Ectodermal cell (in vitro differentiated cells): Measurements from ENCODE around the gene GALR3.
"Not testable (repeated sequence)": the region's sequence is repeated elsewhere in the genome, so short reads cannot be mapped to it uniquely, and the experiment has no call there.

ENCODE experiments used
- H3K27ac ChIP-seq: 2 replicates; pipeline ENCODE4 v1.7.0; 2013; ENCODE audit warnings: mild to moderate bottlenecking, low read depth, low read length; ENCODE audit not compliant: insufficient read depth, poor library complexity, severe bottlenecking
- H3K27me3 ChIP-seq: 2 replicates; pipeline ENCODE4 v1.7.0; 2013; ENCODE audit warnings: mild to moderate bottlenecking, low read length; ENCODE audit not compliant: insufficient read depth, control insufficient read depth, poor library complexity, severe bottlenecking
- H3K36me3 ChIP-seq: one replicate; pipeline ENCODE4 v1.7.0; 2013; ENCODE audit warnings: low read length; ENCODE audit not compliant: control insufficient read depth, insufficient read depth
- H3K4me1 ChIP-seq: one replicate; pipeline ENCODE4 v1.7.0; 2013; ENCODE audit warnings: low read length; ENCODE audit not compliant: control insufficient read depth, insufficient read depth
- H3K4me3 ChIP-seq: 2 replicates; pipeline ENCODE4 v1.7.0; 2013; ENCODE audit warnings: low read depth, low read length, control low read depth; ENCODE audit not compliant: insufficient read depth
- H3K9me3 ChIP-seq: 2 replicates; pipeline ENCODE4 v1.7.0; 2013; ENCODE audit warnings: mild to moderate bottlenecking, low read length, moderate library complexity; ENCODE audit not compliant: control insufficient read depth
- WGBS, 2 experiments: methylation state at CpG; one replicate each; pipeline ENCODE4 v1.1.7; 2013; ENCODE audit warnings: missing lambda C conversion rate in 2 of 2; 5-methylcytosine and 5-hydroxymethylcytosine counted together

GALR3 gene

DNA sequence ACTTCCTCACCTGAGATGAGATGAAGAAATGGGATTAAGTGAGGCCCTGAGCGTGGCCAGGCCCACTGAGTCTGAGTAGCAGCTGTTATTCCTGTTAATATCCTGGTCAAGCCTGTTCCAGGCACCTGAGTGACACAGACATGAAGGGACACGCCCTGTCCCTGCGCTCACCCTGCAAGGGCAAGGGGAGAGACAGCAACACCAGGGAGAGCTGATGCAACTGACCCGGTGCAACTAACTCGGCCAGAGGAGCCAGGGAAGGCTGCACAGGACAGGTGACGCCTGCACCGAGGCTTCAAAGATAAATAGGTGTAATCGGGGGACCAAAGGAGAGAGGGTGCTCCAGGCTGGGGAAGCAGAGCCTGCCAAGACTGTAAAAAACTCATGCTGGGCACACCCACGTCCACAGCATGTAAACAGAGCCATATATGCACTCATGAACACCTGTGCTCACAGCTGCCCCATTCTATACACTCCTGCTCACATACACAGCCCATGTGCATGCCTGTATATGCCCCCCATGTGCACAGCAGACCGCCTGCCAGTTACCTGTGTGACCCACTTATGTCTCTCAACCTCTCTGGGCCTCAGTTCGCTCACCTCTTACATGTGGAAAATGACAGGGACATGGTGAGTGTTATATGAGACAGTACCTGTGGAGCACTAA is 38.2 kb upstream of the GALR3 start:
- Histone ChIP-seq H3K27me3 (no peaks in the 10 kb centered on the region), H3K27ac (no peak overlapping the region), H3K4me3 (no peak overlapping the region), H3K36me3 (no peaks in the 10 kb centered on the region), H3K9me3 (no peaks in the 10 kb centered on the region), H3K4me1 (peaks cover under 1% of the 10 kb centered on the region)
- 82 to 83% methylated on average over 11 of the region's 11 CpGs for WGBS, 2 experiments

DNA sequence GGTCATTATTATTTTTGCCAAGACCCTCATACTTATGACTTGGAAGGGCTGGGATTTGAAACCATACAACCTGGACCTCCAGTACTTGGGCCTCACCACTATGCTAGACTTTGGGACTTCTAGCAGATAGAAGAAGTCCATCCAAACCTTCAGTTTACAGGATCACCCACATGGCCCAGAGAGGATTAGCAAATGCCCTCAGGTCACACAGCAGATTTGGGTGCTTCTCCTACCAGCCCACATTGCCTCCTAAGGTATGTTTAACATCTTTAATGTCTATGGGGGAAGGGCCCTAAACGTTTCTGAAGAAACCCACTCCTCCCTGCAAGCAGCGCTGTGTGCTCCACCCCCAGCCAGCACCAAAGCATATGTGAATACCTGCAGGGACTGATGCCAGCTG is 32.9 kb upstream of the GALR3 start:
- Histone ChIP-seq H3K9me3 (no peaks in the 10 kb centered on the region), H3K27me3 (no peaks in the 10 kb centered on the region), H3K4me3 (no peak overlapping the region), H3K27ac (no peak overlapping the region), H3K36me3 (no peaks in the 10 kb centered on the region), H3K4me1 (no peaks in the 10 kb centered on the region)
- 69 to 76% methylated on average over 2 of the region's 2 CpGs for WGBS, 2 experiments

DNA sequence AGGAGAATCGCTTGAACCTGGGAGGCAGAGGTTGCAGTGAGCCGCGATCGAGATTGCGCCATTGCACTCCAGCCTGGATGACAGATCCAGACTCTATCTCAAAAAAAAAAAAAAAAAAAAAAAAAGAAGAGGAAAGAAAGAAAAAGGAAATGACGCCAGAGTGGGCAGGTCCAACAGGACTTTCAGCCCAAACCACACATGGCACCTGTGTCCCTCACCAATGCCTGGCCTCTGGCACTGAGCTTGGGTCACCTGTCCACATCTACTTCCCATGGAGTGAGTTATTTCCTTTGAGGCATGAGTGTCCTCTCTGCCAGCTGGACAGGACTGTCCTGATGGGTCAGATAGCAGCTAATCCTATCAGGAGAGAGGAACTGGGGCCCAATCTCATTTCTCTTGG is 30.7 kb upstream of the GALR3 start:
- Histone ChIP-seq H3K4me1 (no peaks in the 10 kb centered on the region), H3K27me3 (no peaks in the 10 kb centered on the region), H3K36me3 (no peaks in the 10 kb centered on the region), H3K9me3 (no peaks in the 10 kb centered on the region), H3K4me3 (no peak overlapping the region), H3K27ac (no peak overlapping the region)
- WGBS, 2 experiments: 97 to 98% methylated on average over 4 to 6 of the region's 6 CpGs

DNA sequence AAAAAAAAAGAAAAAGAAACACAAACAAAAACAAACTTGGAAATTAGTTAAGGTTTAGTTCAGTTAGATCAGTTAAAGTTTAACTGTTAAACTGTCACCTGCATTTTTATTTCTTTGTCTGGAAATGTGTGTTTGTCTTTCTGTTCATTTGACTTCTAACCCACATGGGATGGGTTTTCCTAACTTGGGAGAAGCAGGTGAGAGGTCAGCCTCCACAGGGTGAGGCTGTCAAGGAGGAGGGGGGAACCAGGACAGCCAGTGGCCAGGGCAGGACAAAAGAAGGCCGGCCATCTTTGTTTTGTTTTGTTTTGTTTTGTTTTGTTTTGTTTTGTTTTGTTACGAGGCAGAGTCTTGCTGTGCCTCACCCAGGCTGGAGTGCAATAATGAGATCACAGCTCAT is 28.8 kb upstream of the GALR3 start:
- Histone ChIP-seq H3K27ac (no peak overlapping the region), H3K4me1 (no peaks in the 10 kb centered on the region), H3K4me3 (no peak overlapping the region), H3K36me3 (no peaks in the 10 kb centered on the region), H3K9me3 (no peaks in the 10 kb centered on the region), H3K27me3 (no peaks in the 10 kb centered on the region)
- WGBS, 2 experiments: 54 to 69% methylated on average over 2 of the region's 2 CpGs

DNA sequence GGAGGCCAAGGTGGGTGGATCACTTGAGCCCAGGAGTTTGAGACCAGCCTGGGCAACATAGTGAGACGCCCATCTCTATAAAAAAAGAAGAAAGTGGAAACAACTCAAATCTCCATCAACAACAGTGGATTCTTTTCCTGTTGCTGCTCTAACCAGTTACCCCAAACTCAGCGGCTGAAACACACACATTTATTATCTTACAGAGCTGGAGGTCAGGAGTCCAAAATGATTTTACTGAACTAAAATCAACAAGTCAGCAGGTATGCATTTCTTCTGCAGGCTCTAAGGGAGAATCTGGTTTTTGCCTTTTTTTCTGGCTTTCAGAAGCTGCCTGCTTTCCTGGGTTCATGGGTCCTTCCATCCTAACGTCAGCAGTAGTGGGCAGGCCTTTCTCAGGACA is 27.1 kb upstream of the GALR3 start:
- Histone ChIP-seq H3K27ac (no peak overlapping the region), H3K4me1 (no peaks in the 10 kb centered on the region), H3K27me3 (no peaks in the 10 kb centered on the region), H3K4me3 (no peak overlapping the region), H3K9me3 (no peaks in the 10 kb centered on the region), H3K36me3 (no peaks in the 10 kb centered on the region)
- 76 to 79% methylated on average over 3 of the region's 3 CpGs for WGBS, 2 experiments

DNA sequence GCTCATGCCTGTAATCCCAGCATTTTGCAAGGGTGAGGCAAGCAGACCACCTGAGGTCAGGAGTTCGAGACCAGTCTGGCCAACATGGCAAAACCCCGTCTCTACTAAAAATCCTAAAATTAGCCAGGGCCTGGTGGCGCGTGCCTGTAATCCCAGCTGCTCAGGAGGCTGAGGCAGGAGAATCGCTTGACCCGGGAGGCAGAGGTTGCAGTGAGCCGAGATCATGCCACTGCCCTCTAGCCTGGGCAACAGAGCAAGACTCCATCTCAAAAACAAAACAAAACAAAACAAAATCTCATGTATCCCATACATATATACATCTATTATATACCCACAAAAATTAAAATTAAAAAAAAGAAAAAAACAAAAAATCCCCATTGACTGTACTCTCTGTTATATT is 25.9 kb upstream of the GALR3 start:
- not testable (repeated sequence) for H3K4me1 ChIP-seq, H3K36me3 ChIP-seq, H3K4me3 ChIP-seq, H3K27ac ChIP-seq, H3K27me3 ChIP-seq, H3K9me3 ChIP-seq
- WGBS, 2 experiments: 93 to 94% methylated on average over 7 of the region's 7 CpGs

DNA sequence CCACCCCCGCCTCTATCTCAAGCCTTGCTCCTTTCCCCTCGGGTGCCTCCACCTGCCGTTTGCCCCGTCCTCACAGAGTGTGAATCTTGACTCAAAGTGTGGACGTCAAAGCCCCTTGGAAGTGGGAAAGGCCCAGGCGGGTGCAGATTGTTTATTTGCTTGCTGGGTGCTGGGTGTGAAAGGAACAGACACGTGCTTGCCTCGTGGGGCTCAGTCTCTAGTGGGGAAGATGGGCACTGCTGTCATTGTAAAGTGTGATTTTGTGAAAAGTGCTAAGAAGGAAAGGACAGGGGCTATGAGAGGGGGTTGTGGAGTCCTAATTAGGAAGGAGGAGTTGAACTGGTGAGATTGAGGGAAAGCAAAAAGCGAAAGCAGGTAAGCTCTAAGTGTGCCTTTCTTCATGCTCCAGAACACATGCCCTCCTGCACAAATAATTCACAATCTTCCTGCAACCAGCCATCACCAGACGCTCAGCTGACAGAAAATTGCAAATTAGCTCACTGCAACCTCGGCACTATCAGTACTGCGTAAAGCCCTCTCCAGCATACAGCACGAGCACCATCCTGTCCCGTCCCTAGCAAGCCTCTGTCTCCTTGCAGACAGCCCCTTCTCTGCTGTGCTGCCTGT is 25.2 kb upstream of the GALR3 start:
- Histone ChIP-seq H3K4me3 (no peak overlapping the region), H3K4me1 (peaks cover 2% of the 10 kb centered on the region), H3K27me3 (peaks cover 9% of the 10 kb centered on the region), H3K36me3 (no peaks in the 10 kb centered on the region), H3K27ac (no peak overlapping the region), H3K9me3 (no peaks in the 10 kb centered on the region)
- 75 to 78% methylated on average over 14 of the region's 14 CpGs for WGBS, 2 experiments

DNA sequence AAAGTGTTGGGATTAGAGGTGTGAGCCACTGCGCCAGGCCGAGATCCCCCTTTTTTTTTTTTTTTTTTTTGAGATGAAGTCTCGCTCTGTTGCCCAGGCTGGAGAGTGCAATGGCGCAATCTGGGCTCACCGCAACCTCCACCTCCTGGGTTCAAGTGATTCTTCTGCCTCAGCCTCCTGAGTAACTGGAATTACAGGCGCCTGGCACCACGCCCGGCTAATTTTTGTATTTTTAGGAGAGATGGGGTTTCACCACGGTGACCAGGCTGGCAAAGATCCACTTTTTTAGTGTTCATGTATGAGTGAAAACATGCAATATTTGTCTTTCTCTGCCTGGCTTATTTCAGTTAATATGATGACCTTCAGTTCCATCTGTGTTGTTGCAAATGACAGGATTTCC is 23.2 kb upstream of the GALR3 start:
- H3K27ac ChIP-seq, H3K4me3 ChIP-seq, H3K9me3 ChIP-seq, H3K36me3 ChIP-seq: not testable (repeated sequence)
- Histone ChIP-seq H3K27me3 (peaks cover 26% of the 10 kb centered on the region), H3K4me1 (peaks cover 15% of the 10 kb centered on the region)
- 80% methylated on average over 9 of the region's 9 CpGs for whole genome bisulfite sequencing, 2 experiments

DNA sequence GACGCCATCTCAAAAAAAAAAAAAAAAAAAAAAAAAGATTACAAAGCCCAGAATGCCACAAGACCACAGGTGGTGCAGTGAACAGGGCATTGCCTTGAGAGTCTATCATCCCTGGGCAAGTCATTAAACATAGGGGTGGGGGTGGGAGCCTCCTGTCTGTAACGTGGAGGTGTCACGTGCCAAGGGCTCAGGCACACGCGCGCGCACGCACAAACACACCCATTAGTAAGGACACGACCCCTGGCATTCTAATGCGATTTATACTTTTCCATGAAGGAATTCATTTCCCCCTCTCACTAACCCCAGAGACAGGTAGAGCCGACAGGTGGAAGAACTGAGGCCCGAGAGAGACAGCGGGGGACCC is 21.3 kb upstream of the GALR3 start:
- peak overlapping the region; percentile 72 for H3K4me3 ChIP-seq
- 2 to 6% methylated on average over 12 to 13 of the region's 13 CpGs for WGBS, 2 experiments
- no peaks in the 10 kb centered on the region for H3K36me3 ChIP-seq
- H3K9me3 ChIP-seq: no peaks in the 10 kb centered on the region
- no peak overlapping the region for H3K27ac ChIP-seq
- peaks cover 19% of the 10 kb centered on the region for H3K4me1 ChIP-seq
- H3K27me3 ChIP-seq: peaks cover 44% of the 10 kb centered on the region

DNA sequence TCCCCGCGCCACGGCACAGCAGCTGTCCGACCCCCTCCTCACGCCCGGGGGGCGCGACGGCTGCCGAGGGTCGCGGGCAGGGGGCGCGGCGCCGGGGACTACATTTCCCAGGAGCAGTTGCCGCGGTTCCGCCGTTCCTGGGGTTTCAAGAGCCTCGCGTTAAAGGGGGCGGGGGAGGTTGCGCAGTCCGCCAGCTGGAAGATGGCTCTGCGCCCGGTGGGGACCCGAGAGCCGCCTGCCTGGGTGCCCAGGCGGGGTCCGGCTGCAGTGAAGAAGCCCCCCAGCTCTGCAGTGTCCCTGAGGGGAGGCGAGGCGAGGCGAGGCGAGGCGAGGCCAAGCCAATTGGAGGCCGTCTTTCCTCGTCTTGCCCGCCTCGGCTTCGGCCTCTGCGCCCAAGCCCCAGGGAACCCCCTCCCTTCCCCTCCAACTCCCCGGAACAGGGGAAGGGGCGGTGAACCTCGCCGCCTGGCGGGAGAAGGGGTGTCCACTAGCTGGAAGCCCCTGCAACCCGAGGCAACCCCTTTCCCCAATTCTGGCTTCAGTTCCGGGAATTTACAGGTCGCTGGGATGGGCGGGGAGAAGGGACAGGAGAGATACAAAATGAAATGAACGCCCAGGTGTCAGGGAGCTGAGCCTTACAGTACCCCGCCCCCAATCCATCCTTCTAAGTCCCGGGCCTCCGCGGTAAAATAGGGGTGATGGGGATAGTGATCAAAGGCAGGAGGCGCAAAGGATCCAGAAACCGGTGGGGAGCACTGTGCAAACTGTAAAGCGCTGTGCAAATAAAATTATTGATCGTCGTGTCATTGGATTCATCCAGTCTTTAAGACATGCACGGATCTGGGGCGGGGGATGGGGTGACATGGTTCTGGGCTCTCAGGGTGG is 20.6 kb upstream of the GALR3 start:
- peaks cover 19% of the 10 kb centered on the region for H3K4me1 ChIP-seq
- H3K4me3 ChIP-seq: peak overlapping the region; percentile 72
- H3K27me3 ChIP-seq: peaks cover 44% of the 10 kb centered on the region
- no peaks in the 10 kb centered on the region for H3K36me3 ChIP-seq
- WGBS, 2 experiments: 1% methylated on average over 63 of the region's 63 CpGs
- no peaks in the 10 kb centered on the region for H3K9me3 ChIP-seq
- no peak overlapping the region for H3K27ac ChIP-seq
